Activated T-helper 2 cell treated with anti-CD3 and anti-CD28 coated beads, Interferon-gamma antibody, Interleukin-2, Interleukin-4, amounts not matched to agents 10 μg/mL and 5 μg/mL and 100 μg/mL, durations not matched to agents 14 hours and 24 hours and 36 hours (primary cell): ENCODE measurements around the gene OST4. TPM values are rescaled to one million over a fixed set of nuclear protein-coding genes. Genes with fewer than 3 reads are reported as not detected.
"Not testable (repeated sequence)": the region's sequence is repeated elsewhere in the genome, so short reads cannot be mapped to it uniquely, and the experiment has no call there.

Experiments
- DNase-seq: peaks from one replicate; pipeline ENCODE4 v3.0.0; 2021; ENCODE audit warnings: low spot score
- H3K27ac Mint-ChIP-seq: one replicate; pipeline ENCODE4 v1.8.0; 2021; ENCODE audit warnings: mixed read lengths
- H3K27me3 Mint-ChIP-seq: one replicate; pipeline ENCODE4 v1.8.0; 2021; ENCODE audit warnings: low read depth, mixed read lengths
- H3K36me3 Mint-ChIP-seq: one replicate; pipeline ENCODE4 v1.8.0; 2021; ENCODE audit warnings: low read depth, mixed read lengths
- H3K4me1 Mint-ChIP-seq: one replicate; pipeline ENCODE4 v1.8.0; 2021; ENCODE audit warnings: low read depth, mixed read lengths
- H3K4me3 Mint-ChIP-seq: one replicate; pipeline ENCODE4 v1.8.0; 2021; ENCODE audit warnings: low read depth, mild to moderate bottlenecking, moderate library complexity, mixed read lengths
- H3K9me3 Mint-ChIP-seq: one replicate; pipeline ENCODE4 v1.8.0; 2021; ENCODE audit warnings: mixed read lengths
- intact Hi-C: fragments of 100-400 bp; cut with micrococcal nuclease; formaldehyde crosslinking; loops from one replicate; pipeline ENCODE4 v1.15.1; 2023
- total RNA-seq: library from RNA; stranded (reverse); gene quantifications from 2 replicates; pipeline ENCODE4 v1.2.3, GENCODE V29; 2022

OST4 gene
- total RNA-seq, 1 donor from 2014 or later = 341 TPM

DNA sequence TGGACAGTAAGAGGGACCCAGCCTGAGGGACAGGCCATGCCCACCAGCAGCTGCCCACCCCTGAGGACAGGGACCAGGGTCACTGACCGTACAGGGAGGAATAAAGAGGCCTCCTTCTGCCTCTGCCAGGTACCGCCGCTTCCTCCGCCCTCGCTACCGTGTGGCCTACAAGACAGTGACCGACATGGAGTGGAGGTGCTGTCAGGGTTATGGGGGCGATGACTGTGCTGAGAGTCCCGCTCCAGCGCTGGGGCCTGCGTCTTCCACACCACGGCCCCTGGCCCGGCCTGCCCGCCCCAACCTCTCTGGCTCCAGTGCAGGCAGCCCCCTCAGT is 9.1 kb upstream of the OST4 start:
- H3K4me3 Mint-ChIP-seq = no peak overlapping the region
- no peaks in the 10 kb centered on the region for H3K9me3 Mint-ChIP-seq
- peaks cover 35% of the 10 kb centered on the region for H3K4me1 Mint-ChIP-seq
- DNase-seq = no peak
- no peaks in the 10 kb centered on the region for H3K27me3 Mint-ChIP-seq
- H3K27ac Mint-ChIP-seq = peak overlapping the region; percentile 93
- no peaks in the 10 kb centered on the region for H3K36me3 Mint-ChIP-seq
- intact Hi-C loops = loop anchor here (5.0 to 10.0 kb wide), 2 partner anchors 116 to 292 kb away; partner anchors contain the start of genes EIF2B4 and SNX17

DNA sequence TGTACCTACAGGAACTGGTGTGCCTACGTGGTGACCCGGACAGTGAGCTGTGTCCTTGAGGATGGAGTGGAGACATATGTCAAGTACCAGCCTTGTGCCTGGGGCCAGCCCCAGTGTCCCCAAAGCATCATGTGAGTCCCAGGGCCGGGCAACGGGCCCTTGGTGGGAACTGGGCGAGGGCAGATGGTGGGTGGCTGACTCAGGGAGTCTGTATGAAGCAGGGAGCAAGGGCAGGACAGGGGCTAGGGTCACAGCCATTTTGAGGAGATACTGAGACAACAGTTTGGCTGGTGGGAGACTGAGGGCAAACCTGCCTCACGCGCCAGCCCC is 8.7 kb upstream of the OST4 start:
- Mint-ChIP-seq H3K4me1 (peaks cover 35% of the 10 kb centered on the region), H3K4me3 (peak overlapping the region; percentile 18), H3K9me3 (no peaks in the 10 kb centered on the region), H3K27me3 (no peaks in the 10 kb centered on the region), H3K27ac (peak overlapping the region; percentile 48), H3K36me3 (no peaks in the 10 kb centered on the region)
- no peak for DNase-seq
- intact Hi-C loops = loop anchor here (5.0 to 10.0 kb wide), 2 partner anchors 115 to 292 kb away; partner anchors contain the start of genes EIF2B4 and SNX17

DNA sequence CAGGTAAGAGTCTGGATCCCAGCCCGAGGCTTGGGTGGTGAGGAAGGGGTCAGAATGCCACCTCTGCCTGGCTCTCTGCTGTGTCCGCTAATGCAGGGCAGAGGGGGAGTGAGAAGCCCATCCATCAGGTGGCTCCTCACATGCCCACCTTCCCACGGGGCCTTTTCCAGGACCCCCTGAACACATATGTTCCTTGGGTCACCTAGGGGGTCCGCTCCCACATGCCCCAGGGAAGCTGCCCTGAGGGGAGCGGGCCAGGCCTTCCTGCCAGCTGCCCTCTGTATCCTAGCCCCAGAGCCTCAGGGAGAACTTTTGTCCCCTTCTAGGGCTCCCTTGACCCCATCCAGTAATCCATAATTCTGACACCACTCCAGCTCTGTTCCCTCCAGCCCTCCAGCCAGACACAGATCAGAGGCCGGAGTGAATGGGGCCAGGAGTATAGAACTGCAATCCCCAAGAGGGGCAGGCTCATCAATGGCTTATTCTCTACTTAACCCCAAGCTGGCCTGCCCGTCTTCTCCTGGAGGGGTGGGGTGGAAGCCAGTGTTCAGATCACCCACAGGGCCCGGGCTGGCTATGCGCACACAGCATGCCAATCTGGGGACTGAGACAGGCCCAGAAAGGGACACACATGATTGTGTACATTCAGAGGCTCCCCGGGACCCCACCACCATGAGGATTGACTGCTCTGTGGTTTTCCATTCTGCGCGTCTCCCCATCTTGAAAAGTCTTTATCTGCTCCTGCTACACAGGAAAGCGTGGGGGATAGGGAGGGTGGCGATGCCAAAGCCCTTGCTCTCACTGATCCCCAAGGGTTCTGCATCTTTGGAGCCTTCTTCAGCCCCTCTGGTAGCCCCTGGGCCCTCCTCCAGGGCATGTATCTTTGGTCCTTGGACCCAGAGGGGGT is 8.0 kb upstream of the OST4 start:
- Mint-ChIP-seq H3K4me3 (no peak overlapping the region), H3K27me3 (no peaks in the 10 kb centered on the region), H3K9me3 (no peaks in the 10 kb centered on the region), H3K36me3 (no peaks in the 10 kb centered on the region), H3K27ac (peak overlapping the region; percentile 14), H3K4me1 (peaks cover 40% of the 10 kb centered on the region)
- intact Hi-C loops = loop anchor here (5.0 to 10.0 kb wide), 2 partner anchors 115 to 293 kb away; partner anchors contain the start of genes EIF2B4 and SNX17
- no peak for DNase-seq

DNA sequence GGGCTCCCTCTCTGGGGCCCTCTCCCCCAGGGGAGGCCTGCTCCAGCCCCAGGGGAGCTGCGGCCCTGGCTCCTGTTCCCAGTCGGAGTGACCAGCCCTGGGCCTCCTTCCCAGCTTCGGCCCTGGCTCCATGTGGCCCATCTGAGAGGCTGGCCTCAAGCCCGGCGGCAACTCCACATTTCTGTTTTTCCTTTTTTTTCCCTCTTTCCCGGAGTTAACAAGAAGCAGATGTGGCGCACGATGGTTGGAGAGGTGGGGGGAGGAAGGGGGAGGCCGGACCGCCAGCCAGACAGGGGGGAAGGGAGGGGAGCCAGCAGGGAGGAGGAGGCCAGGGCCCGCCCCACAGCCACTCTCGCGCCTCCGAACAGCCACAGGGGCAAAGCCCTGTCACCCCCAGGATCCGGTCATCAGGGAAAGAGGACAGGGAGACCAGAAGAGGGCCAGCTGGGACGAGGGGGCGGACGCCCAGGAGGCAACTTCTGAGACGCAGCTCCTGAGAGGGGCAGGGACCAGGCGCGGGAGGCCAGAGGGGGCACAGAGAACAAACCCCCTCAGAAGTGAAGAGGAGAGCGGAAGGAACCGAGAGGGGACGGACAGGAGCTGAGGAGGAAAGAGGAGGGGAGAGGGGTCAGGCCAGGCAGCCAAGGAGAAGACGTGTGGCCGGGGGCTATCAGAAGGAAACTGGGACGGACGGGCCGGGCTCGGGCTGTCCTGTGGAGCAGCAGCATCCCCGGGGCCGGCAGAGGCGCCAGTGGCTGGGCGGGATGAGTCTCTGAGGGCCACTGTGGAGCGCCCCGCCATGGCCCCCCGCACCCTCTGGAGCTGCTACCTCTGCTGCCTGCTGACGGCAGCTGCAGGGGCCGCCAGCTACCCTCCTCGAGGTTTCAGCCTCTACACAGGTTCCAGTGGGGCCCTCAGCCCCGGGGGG is 7.1 kb upstream of the OST4 start, which contains the start of gene EMILIN1:
TSS of gene EMILIN1 (plus strand) at position 349 of the 928 bp plus-strand sequence. CDS start at position 800, 451 bp downstream.
- no peaks in the 10 kb centered on the region for H3K36me3 Mint-ChIP-seq
- no peak within 1 kb of the TSS for H3K27ac Mint-ChIP-seq
- H3K27me3 Mint-ChIP-seq = no peaks in the 10 kb centered on the region
- intact Hi-C loops = no loop called here
- H3K4me3 Mint-ChIP-seq = no peak within 1 kb of the TSS
- H3K9me3 Mint-ChIP-seq = no peaks in the 10 kb centered on the region
- peaks cover 43% of the 10 kb centered on the region for H3K4me1 Mint-ChIP-seq
- no peak for DNase-seq

DNA sequence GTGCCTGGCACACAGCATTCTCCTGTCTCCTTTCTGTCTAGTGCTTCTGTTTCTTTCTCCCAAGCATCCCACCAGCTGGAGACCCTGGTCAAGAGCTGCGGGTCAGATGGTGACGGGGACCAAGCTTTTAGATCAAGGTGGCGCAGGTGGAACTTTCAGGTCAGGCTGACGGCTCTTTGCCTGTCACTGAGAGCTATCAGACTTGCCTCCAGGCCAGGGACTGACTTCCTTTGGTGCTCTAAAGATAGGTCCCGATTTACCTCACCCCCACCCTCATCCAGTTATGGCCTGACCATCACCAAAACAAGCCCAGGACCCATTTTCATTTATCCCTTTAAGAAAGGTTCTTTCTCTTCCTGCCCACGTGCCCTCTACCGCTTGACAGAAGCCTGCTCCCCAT is 5.8 kb upstream of the OST4 start:
- Mint-ChIP-seq H3K4me1 (peaks cover 52% of the 10 kb centered on the region), H3K27me3 (no peaks in the 10 kb centered on the region), H3K27ac (no peak overlapping the region), H3K9me3 (no peaks in the 10 kb centered on the region), H3K4me3 (no peak overlapping the region), H3K36me3 (no peaks in the 10 kb centered on the region)
- intact Hi-C loops = no loop called here
- DNase-seq = no peak

DNA sequence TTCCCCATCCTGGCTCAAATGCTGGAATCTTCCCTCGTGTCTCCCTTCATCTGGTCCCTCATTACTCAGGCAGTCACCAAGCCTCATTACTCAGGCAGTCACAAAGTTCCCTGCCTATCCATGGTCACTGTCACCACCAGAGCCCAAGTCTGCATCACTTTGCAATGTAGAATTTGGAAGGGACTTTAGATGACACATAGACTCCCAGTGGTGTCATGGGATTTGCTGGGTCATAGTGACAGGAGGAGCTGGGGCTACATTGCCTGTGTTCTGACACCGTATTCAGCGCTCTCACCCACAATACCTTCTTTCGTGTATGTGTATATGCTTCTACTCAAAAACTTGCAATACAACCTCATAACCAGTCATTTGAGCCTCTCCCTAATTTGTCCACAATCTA is 4.9 kb upstream of the OST4 start:
- DNase-seq = no peak
- no peaks in the 10 kb centered on the region for H3K9me3 Mint-ChIP-seq
- peaks cover 50% of the 10 kb centered on the region for H3K4me1 Mint-ChIP-seq
- H3K36me3 Mint-ChIP-seq = no peaks in the 10 kb centered on the region
- H3K27ac Mint-ChIP-seq = peak overlapping the region; percentile 73
- H3K4me3 Mint-ChIP-seq = no peak overlapping the region
- H3K27me3 Mint-ChIP-seq = no peaks in the 10 kb centered on the region
- intact Hi-C loops = no loop called here

DNA sequence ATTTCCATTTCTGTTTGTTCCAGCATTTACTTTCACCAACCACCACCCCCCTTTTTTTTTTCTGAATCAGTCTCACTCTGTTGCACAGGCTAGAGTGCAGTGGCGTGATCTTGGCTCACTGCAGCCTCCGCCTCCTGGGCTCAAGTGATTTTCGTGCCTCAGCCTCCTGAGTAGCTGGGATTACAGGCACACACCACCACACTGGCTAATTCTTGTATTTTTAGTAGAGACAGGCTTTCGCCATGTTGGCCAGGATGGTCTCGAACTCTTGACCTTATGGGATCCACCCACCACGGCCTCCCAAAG is 4.1 kb upstream of the OST4 start:
- H3K9me3 Mint-ChIP-seq, H3K27me3 Mint-ChIP-seq, intact Hi-C loops, DNase-seq, H3K4me3 Mint-ChIP-seq, H3K36me3 Mint-ChIP-seq: not testable (repeated sequence)
- H3K4me1 Mint-ChIP-seq = peaks cover 45% of the 10 kb centered on the region
- H3K27ac Mint-ChIP-seq = peak overlapping the region; percentile 80

DNA sequence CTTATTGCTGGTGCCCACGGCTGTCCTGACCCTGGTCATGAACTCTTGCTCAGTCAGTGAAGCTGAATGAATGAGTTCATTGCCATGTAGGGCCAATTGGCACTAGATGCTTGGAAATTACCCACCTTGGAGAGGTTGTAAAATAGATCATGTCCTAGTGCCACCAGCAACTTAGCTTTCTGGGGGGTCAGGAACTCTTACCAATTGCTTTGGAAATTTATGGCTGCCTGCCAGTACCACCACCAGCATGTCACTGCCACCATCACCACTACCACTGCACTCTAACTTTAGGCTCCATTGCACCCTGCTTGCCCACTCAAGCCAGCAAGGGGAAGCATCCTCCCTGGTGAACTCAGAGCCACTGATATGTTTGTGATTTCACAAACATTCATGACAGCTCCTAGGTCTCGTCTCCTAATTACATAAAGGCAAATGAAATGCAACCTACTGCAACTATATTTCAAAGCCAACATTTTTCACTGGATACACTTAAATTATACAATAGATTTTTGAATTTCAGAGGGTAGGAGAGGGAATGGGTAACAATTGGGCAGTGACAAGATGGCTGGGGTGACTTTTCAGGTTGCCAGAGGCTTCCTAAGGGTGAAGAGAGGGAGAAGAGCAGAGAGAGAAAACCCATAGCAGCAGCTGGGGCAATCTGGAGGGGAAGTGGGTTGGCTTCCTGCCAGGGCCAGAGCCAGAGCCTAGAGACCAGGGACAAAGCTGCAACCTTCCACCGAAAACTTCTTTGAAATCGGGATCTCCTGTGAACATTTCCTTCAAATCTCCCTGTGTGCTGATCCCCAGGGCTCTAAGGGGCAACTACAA is 3.5 kb upstream of the OST4 start:
- intact Hi-C loops = no loop called here
- peaks cover 46% of the 10 kb centered on the region for H3K4me1 Mint-ChIP-seq

DNA sequence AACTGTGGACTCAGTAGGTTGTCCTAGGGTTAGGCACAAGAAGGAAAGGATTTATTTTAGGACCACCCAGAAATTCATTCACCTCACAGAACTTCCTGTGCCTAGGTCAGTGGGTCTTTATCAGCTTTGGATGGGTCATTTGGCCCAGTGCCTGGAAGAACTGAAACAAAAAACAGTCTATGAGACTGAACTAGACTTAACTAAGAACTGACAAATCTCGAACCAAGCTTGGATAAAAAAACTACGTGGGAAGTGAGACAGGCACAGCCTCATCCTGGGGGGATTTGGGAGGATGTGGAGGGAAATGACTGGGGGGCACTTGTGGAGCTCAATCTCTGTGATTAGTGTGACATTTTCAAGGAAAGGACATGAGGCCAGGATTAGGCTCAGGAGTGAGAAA is 2.3 kb upstream of the OST4 start:
- peaks cover 56% of the 10 kb centered on the region for H3K4me1 Mint-ChIP-seq
- H3K4me3 Mint-ChIP-seq = no peak overlapping the region
- H3K27ac Mint-ChIP-seq = peak overlapping the region; percentile 27
- peaks cover 21% of the 10 kb centered on the region for H3K36me3 Mint-ChIP-seq
- no peaks in the 10 kb centered on the region for H3K27me3 Mint-ChIP-seq
- DNase-seq = no peak
- intact Hi-C loops = no loop called here
- H3K9me3 Mint-ChIP-seq = no peaks in the 10 kb centered on the region

More for the DNA sequence above, 3.5 kb upstream of the OST4 start:
- H3K27me3 Mint-ChIP-seq = no peaks in the 10 kb centered on the region
- no peak for DNase-seq
- no peaks in the 10 kb centered on the region for H3K9me3 Mint-ChIP-seq
- H3K27ac Mint-ChIP-seq = peak overlapping the region; percentile 80
- H3K4me3 Mint-ChIP-seq = no peak overlapping the region
- peaks cover 10% of the 10 kb centered on the region for H3K36me3 Mint-ChIP-seq

DNA sequence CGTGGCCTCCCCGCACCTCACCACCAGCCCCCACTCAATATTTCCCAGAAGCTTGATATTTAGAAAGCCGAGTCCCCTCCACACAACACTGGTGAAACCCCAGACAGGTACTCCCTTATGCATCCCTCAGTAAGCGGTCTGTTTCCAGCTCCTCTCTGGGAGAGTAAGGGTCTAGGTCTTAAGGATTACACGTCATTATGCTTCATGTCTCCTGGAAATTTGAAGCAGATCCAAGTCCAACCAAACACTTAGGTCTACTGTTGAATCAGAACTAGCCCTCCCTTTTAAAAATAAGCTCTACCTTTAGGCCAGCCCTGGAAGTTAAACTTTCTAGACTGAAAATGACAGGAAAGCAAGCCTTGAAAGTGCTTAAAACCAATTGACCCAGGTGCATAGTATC is 1.5 kb upstream of the OST4 start:
- intact Hi-C loops = no loop called here
- H3K36me3 Mint-ChIP-seq = peaks cover 30% of the 10 kb centered on the region
- peak overlapping the region; percentile 73 for H3K4me3 Mint-ChIP-seq
- peaks cover 56% of the 10 kb centered on the region for H3K4me1 Mint-ChIP-seq
- DNase-seq = no peak
- no peaks in the 10 kb centered on the region for H3K9me3 Mint-ChIP-seq
- H3K27me3 Mint-ChIP-seq = no peaks in the 10 kb centered on the region
- H3K27ac Mint-ChIP-seq = peak overlapping the region; percentile 70

DNA sequence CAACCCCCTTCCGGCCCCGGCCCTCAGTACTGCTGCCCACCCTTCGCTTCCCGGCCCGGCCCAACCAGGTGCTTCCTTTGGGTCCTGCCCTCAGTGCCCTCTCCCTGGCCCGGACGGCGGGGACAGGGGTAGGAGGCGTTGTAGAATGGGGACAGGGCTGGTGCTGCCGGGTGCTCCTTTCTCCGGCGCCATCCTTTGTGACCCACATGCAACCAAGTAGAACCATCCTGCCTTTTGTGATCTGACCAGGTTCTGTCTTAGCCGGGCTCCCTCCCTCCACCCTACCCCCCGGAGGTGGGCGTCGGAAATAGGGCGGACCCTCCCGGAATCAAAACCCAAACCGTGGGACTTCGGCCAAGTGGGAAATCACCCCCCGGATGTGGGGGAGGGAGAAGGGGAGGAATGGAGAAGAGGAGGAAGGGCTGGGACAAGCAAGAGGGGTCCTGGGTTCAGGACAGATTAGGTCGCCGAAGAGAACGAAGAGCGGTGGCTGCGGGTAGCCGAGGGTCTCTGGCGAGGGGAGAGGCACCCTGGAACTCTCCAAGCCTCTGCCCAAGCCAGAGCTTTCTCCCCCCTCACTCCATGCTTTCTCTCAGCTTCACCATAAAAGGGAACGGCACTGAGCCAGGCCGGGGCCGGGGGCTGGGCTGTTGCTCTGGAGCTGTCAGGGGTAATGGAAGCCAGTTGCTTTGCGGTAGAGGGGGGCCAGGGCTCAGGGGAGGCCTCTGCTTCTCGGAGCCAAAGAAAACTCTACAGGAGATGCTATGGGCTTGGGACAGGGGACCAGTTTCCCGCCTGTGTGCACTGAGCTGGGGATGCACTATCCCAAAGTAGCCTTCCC is 756 bp upstream of the OST4 start:
- peaks cover 54% of the 10 kb centered on the region for H3K4me1 Mint-ChIP-seq
- peaks cover 37% of the 10 kb centered on the region for H3K36me3 Mint-ChIP-seq
- peak overlapping the region; percentile 70 for H3K27ac Mint-ChIP-seq
- no peak for DNase-seq
- intact Hi-C loops = loop anchor here (1.0 kb wide), 3 partner anchors 9 to 22 kb away; partner anchors contain the start of gene KHK
- no peaks in the 10 kb centered on the region for H3K27me3 Mint-ChIP-seq
- H3K9me3 Mint-ChIP-seq = no peaks in the 10 kb centered on the region
- peak overlapping the region; percentile 73 for H3K4me3 Mint-ChIP-seq
